Ascending aorta (tissue), 2 donors: ENCODE results near the gene FAM216A. TPM values are rescaled to one million over a fixed set of nuclear protein-coding genes. Genes with fewer than 3 reads are reported as not detected.
"Not testable (repeated sequence)": the region's sequence is repeated elsewhere in the genome, so short reads cannot be mapped to it uniquely, and the experiment has no call there.

Source experiments
- DNase-seq, 2 donors: peaks; one replicate each; pipeline ENCODE4 v3.0.0-alpha.2; 2019; ENCODE audit warnings: low spot score in 2 of 2
- H3K27ac ChIP-seq, 2 donors: fragments of 200-600 bp; sonication (generic); one replicate each; pipeline ENCODE4 v1.5.1; 2016 to 2017; ENCODE audit warnings: mild to moderate bottlenecking in 1 of 2
- H3K27me3 ChIP-seq: fragments of 200-600 bp; sonication (generic); one replicate; pipeline ENCODE4 v1.5.1; 2017
- H3K36me3 ChIP-seq, 2 donors: fragments of 200-600 bp; sonication (generic); one replicate each; pipeline ENCODE4 v1.5.1; 2016
- H3K4me1 ChIP-seq, 2 donors: fragments of 200-600 bp; sonication (generic); one replicate each; pipeline ENCODE4 v1.5.1; 2016 to 2017; ENCODE audit warnings: mild to moderate bottlenecking in 1 of 2
- H3K4me3 ChIP-seq, 2 donors: fragments of 200-600 bp; sonication (generic); one replicate each; pipeline ENCODE4 v1.5.1; 2016 to 2017; ENCODE audit warnings: mild to moderate bottlenecking in 1 of 2
- H3K9me3 ChIP-seq, 2 donors: fragments of 200-600 bp; sonication (generic); one replicate each; pipeline ENCODE4 v1.5.1; 2016
- CTCF ChIP-seq, 3 experiments: fragments of 200-600 bp in 2 of 3; fragments of 450-650 bp in 1 of 3; sonication (generic) in 2 of 3; IDR thresholded peaks; one replicate each; pipeline ENCODE4 v1.5.1; 2016 to 2019; ENCODE audit warnings: antibody characterized with exemption in 3 of 3, mild to moderate bottlenecking in 1 of 3, moderate library complexity in 1 of 3
- intact Hi-C: fragments of 100-400 bp; cut with DNase I; formaldehyde crosslinking; loops from one replicate; pipeline ENCODE4 v1.15.1; 2023
- total RNA-seq: library from RNA; depleted of rRNA; stranded (reverse); fragments of >200 nt; gene quantifications from one replicate; pipeline ENCODE4 v1.1.0, GENCODE V29; 2016

Gene FAM216A
- total RNA-seq, 1 donor from 2014 or later, result 2.1 TPM

GRCh38 chr12:110453569-110454296 is 14.9 kb upstream of the FAM216A start:
- Histone ChIP-seq H3K27ac (no peak overlapping the region), H3K4me3 (no peak overlapping the region), H3K4me1 (peaks cover 4 to 5% of the 10 kb centered on the region in 2 donors), H3K36me3 (peaks cover 31 to 55% of the 10 kb centered on the region in 2 donors), H3K9me3 (no peaks in the 10 kb centered on the region), H3K27me3 (no peaks in the 10 kb centered on the region)
- DNase-seq, result no peak
- intact Hi-C loops, result loop anchor here (5.0 kb wide), 4 partner anchors 129 to 456 kb away; partner anchors contain the start of genes ANKRD13A, GIT2, PPP1CC and PPTC7
- no peak for TF ChIP-seq CTCF (IDR thresholded peaks at IDR 0.05)

- TF ChIP-seq CTCF (IDR thresholded peaks at IDR 0.05), result no peak
These were observed 9.9 kb upstream of the FAM216A start for GRCh38 chr12:110458756-110459155.

GRCh38 chr12:110461189-110461588 is 7.5 kb upstream of the FAM216A start:
- intact Hi-C loops, H3K27ac ChIP-seq, H3K4me3 ChIP-seq, H3K9me3 ChIP-seq, H3K4me1 ChIP-seq, DNase-seq, H3K27me3 ChIP-seq: not testable (repeated sequence)
- peaks cover 23 to 56% of the 10 kb centered on the region in 2 donors for H3K36me3 ChIP-seq

More at GRCh38 chr12:110458756-110459155, 9.9 kb upstream of the FAM216A start:
- Histone ChIP-seq H3K9me3 (no peaks in the 10 kb centered on the region), H3K27me3 (no peaks in the 10 kb centered on the region), H3K36me3 (peaks cover 30 to 65% of the 10 kb centered on the region in 2 donors), H3K4me1 (no peaks in the 10 kb centered on the region), H3K27ac (no peak overlapping the region), H3K4me3 (no peak overlapping the region)
- intact Hi-C loops, result no loop called here
- no peak for DNase-seq

- H3K27ac ChIP-seq, result no peak overlapping the region
- H3K4me3 ChIP-seq, result no peak overlapping the region
- peaks cover 9 to 25% of the 10 kb centered on the region in 2 donors for H3K36me3 ChIP-seq
- TF ChIP-seq CTCF (IDR thresholded peaks at IDR 0.05), result no peak
- DNase-seq, result no peak
- no peaks in the 10 kb centered on the region for H3K27me3 ChIP-seq
- H3K4me1 ChIP-seq, result peaks cover 6 to 17% of the 10 kb centered on the region in 2 donors
- intact Hi-C loops, result loop anchor here (5.0 kb wide), 1 partner anchor 422 kb away; no protein-coding TSS in a partner anchor
- H3K9me3 ChIP-seq, result no peaks in the 10 kb centered on the region
These were observed 3.6 kb upstream of the FAM216A start for GRCh38 chr12:110465024-110465423.

- not testable (repeated sequence) for H3K9me3 ChIP-seq, H3K27me3 ChIP-seq, H3K4me3 ChIP-seq, DNase-seq, H3K27ac ChIP-seq
- intact Hi-C loops, result loop anchor here (5.0 kb wide), 1 partner anchor 422 kb away; no protein-coding TSS in a partner anchor
- Histone ChIP-seq H3K4me1 (peaks cover 6 to 17% of the 10 kb centered on the region in 2 donors), H3K36me3 (peaks cover 9 to 17% of the 10 kb centered on the region in 2 donors)
These were observed 2.9 kb upstream of the FAM216A start for GRCh38 chr12:110465765-110466164.

- no peak for DNase-seq
- no peak overlapping the region for H3K27ac ChIP-seq
- H3K27me3 ChIP-seq, result no peaks in the 10 kb centered on the region
- no peak for TF ChIP-seq CTCF (IDR thresholded peaks at IDR 0.05)
- H3K36me3 ChIP-seq, result peaks cover 9 to 13% of the 10 kb centered on the region in 2 donors
- peaks cover 6 to 17% of the 10 kb centered on the region in 2 donors for H3K4me1 ChIP-seq
- H3K4me3 ChIP-seq, result peak overlapping the region in 1 of 2 donors; percentile 73
- no peaks in the 10 kb centered on the region for H3K9me3 ChIP-seq
- intact Hi-C loops, result loop anchor here (5.0 kb wide), 1 partner anchor 421 kb away; no protein-coding TSS in a partner anchor
These were observed 1.9 kb upstream of the FAM216A start for GRCh38 chr12:110466791-110467190.
